SK-N-SH treated with all-trans-retinoic acid at 6 μM for 48 hours (cell line): Measurements from ENCODE around the gene FCHO1.

Experiments
- ARNTL ChIP-seq: fragments of 450-650 bp; formaldehyde crosslinking; IDR thresholded peaks from 2 replicates; pipeline ENCODE4 v1.5.0; 2020; ENCODE audit warnings: low read depth, mild to moderate bottlenecking, moderate library complexity, borderline replicate concordance
- BACH2 ChIP-seq: fragments of 250-450 bp; sonication (Bioruptor Pico); IDR thresholded peaks from 2 replicates; pipeline ENCODE4 v1.9.0; 2021; ENCODE audit warnings: mild to moderate bottlenecking, borderline replicate concordance
- GLIS3 ChIP-seq: fragments of 250-450 bp; sonication (Bioruptor Pico); IDR thresholded peaks from 2 replicates; pipeline ENCODE4 v1.5.0; 2020; ENCODE audit warnings: mild to moderate bottlenecking, moderate library complexity
- ISL1 ChIP-seq: fragments of 250-450 bp; sonication (Bioruptor Pico); IDR thresholded peaks from 2 replicates; pipeline ENCODE4 v2.1.2; 2022; ENCODE audit warnings: mild to moderate bottlenecking, moderate library complexity
- OSR1 ChIP-seq: fragments of 250-450 bp; sonication (Bioruptor Pico); IDR thresholded peaks from 2 replicates; pipeline ENCODE4 v1.8.0; 2022; ENCODE audit warnings: moderate library complexity, mild to moderate bottlenecking, inconsistent platforms
- PPARA ChIP-seq: fragments of 250-450 bp; sonication (Bioruptor Pico); IDR thresholded peaks from 2 replicates; pipeline ENCODE4 v1.5.0; 2020; ENCODE audit warnings: mild to moderate bottlenecking, borderline replicate concordance
- RARB ChIP-seq: fragments of 250-450 bp; sonication (Bioruptor Pico); IDR thresholded peaks from 2 replicates; pipeline ENCODE4 v1.8.0; 2021; ENCODE audit warnings: mild to moderate bottlenecking, moderate library complexity
- ZFP3 ChIP-seq: fragments of 250-450 bp; sonication (Bioruptor Pico); IDR thresholded peaks from 2 replicates; pipeline ENCODE4 v1.5.0; 2020; ENCODE audit warnings: mild to moderate bottlenecking, moderate library complexity
- ZFP30 ChIP-seq: fragments of 450-650 bp; formaldehyde crosslinking; IDR thresholded peaks from 2 replicates; pipeline ENCODE4 v1.5.0; 2022; ENCODE audit warnings: mild to moderate bottlenecking, moderate library complexity
- ZNF70 ChIP-seq: fragments of 450-650 bp; formaldehyde crosslinking; IDR thresholded peaks from 2 replicates; pipeline ENCODE4 v1.5.0; 2020; ENCODE audit warnings: mild to moderate bottlenecking, moderate library complexity
- ZNF8 ChIP-seq: fragments of 450-650 bp; formaldehyde crosslinking; IDR thresholded peaks from 2 replicates; pipeline ENCODE4 v1.5.0; 2020; ENCODE audit warnings: mild to moderate bottlenecking, moderate library complexity
- TF ChIP-seq, protein P1 (sequence below): fragments of 250-450 bp; sonication (Bioruptor Pico); IDR thresholded peaks from 2 replicates; pipeline ENCODE4 v1.5.0; 2020; ENCODE audit warnings: mild to moderate bottlenecking, moderate library complexity
- TF ChIP-seq, protein P2 (sequence below): fragments of 250-450 bp; sonication (Bioruptor Pico); IDR thresholded peaks from 2 replicates; pipeline ENCODE4 v1.8.0; 2020; ENCODE audit warnings: mild to moderate bottlenecking, moderate library complexity, borderline replicate concordance
- TF ChIP-seq, protein P3 (sequence below): fragments of 250-450 bp; sonication (Bioruptor Pico); IDR thresholded peaks from 2 replicates; pipeline ENCODE4 v1.5.1; 2021; ENCODE audit warnings: mild to moderate bottlenecking, moderate library complexity

DNA sequence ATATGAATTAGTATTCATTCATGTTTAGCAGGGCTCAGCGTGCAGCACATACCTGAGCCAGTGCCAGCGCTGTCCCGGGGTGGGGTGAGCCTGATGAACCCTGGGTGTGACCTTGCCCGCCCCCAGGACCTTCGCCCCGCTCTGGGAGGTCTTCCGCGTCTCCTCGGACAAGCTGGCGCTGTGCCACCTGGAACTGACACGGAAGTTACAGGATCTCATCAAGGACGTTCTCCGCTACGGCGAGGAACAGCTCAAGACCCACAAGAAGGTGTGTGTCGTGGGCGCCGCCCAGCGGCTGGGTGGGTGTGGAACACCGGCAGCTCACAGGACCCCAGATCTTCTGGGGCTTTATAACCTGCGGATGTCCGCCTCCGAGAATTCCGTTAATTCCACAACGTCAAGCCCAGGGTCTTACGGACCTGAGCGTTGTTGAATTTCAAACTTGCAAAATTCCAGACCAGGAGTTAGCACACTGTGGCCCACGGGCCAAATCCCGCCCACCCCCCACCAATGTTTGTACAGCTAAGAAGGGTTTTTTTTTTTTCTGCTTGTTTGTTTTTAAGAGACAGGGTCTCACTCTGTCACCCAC, 15.4 kb downstream of the FCHO1 start:
- no peak for TF ChIP-seq ZFP30
- TF ChIP-seq OSR1 (CRISPR knock-in tag), result no peak
- no peak for TF ChIP-seq ZFP3 (CRISPR knock-in tag)
- TF ChIP-seq, protein P1, sequence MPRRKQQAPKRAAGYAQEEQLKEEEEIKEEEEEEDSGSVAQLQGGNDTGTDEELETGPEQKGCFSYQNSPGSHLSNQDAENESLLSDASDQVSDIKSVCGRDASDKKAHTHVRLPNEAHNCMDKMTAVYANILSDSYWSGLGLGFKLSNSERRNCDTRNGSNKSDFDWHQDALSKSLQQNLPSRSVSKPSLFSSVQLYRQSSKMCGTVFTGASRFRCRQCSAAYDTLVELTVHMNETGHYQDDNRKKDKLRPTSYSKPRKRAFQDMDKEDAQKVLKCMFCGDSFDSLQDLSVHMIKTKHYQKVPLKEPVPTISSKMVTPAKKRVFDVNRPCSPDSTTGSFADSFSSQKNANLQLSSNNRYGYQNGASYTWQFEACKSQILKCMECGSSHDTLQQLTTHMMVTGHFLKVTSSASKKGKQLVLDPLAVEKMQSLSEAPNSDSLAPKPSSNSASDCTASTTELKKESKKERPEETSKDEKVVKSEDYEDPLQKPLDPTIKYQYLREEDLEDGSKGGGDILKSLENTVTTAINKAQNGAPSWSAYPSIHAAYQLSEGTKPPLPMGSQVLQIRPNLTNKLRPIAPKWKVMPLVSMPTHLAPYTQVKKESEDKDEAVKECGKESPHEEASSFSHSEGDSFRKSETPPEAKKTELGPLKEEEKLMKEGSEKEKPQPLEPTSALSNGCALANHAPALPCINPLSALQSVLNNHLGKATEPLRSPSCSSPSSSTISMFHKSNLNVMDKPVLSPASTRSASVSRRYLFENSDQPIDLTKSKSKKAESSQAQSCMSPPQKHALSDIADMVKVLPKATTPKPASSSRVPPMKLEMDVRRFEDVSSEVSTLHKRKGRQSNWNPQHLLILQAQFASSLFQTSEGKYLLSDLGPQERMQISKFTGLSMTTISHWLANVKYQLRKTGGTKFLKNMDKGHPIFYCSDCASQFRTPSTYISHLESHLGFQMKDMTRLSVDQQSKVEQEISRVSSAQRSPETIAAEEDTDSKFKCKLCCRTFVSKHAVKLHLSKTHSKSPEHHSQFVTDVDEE, result no peak
- no peak for TF ChIP-seq PPARA
- no peak for TF ChIP-seq ZNF70 (CRISPR knock-in tag)
- no peak for TF ChIP-seq GLIS3
- TF ChIP-seq ISL1 (CRISPR knock-in tag), result no peak
- no peak for TF ChIP-seq RARB (CRISPR knock-in tag)
- TF ChIP-seq, protein P2, sequence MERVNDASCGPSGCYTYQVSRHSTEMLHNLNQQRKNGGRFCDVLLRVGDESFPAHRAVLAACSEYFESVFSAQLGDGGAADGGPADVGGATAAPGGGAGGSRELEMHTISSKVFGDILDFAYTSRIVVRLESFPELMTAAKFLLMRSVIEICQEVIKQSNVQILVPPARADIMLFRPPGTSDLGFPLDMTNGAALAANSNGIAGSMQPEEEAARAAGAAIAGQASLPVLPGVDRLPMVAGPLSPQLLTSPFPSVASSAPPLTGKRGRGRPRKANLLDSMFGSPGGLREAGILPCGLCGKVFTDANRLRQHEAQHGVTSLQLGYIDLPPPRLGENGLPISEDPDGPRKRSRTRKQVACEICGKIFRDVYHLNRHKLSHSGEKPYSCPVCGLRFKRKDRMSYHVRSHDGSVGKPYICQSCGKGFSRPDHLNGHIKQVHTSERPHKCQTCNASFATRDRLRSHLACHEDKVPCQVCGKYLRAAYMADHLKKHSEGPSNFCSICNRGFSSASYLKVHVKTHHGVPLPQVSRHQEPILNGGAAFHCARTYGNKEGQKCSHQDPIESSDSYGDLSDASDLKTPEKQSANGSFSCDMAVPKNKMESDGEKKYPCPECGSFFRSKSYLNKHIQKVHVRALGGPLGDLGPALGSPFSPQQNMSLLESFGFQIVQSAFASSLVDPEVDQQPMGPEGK (CRISPR knock-in tag), result no peak
- no peak for TF ChIP-seq ARNTL (CRISPR knock-in tag)
- TF ChIP-seq BACH2 (CRISPR knock-in tag), result no peak
- TF ChIP-seq, protein P3, sequence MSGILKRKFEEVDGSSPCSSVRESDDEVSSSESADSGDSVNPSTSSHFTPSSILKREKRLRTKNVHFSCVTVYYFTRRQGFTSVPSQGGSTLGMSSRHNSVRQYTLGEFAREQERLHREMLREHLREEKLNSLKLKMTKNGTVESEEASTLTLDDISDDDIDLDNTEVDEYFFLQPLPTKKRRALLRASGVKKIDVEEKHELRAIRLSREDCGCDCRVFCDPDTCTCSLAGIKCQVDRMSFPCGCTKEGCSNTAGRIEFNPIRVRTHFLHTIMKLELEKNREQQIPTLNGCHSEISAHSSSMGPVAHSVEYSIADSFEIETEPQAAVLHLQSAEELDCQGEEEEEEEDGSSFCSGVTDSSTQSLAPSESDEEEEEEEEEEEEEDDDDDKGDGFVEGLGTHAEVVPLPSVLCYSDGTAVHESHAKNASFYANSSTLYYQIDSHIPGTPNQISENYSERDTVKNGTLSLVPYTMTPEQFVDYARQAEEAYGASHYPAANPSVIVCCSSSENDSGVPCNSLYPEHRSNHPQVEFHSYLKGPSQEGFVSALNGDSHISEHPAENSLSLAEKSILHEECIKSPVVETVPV (CRISPR knock-in tag), result no peak
- no peak for TF ChIP-seq ZNF8 (CRISPR knock-in tag)
